GM21515 (cell line): Measurements from ENCODE around the gene POLN.

Experiments used
- ATAC-seq: cut with Tn5 transposase; IDR thresholded peaks from one replicate; pipeline ENCODE4 v1.9.1; 2021; ENCODE audit not compliant: unreplicated experiment

Gene POLN

DNA sequence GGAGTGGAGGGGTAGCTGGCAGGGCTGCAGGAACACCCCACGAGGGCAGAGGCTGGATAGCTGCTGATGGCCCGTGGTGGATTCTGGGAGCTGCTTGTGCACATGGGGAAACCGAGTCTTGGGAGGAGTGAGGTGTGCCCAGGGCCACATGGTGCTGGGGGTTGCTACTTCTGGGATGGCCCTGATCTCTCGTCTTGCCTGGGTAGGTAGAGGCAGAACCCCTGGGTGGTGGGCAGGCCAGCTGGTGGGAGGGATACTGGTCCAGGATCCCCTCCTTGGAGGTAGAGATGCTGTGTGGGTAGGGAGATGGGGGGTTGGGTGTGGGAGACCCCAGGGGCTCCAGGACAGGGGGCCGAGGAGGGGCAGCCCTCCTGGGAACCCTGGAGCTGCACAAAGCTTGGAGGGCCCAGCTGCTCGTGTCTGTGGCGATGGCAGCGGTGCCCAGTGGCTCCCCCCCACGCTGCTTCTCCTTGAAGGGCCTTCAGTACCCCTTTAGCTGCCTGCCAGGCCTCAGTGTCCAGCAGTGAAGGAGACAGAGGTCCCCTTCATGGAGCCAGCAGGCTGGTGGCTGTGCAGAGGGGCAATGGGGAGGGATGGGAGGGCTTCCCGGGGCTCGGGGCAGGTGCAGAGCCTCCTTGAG is 179.6 kb downstream of the POLN start:
- no peak for ATAC-seq

GRCh38 chr4:2061186-2062131 is 180.5 kb downstream of the POLN start:
- ATAC-seq: no peak

- ATAC-seq: no peak
Measured at GRCh38 chr4:2060611-2061185, 181.2 kb downstream of the POLN start.

- ATAC-seq: no peak
Measured at GRCh38 chr4:2059726-2060602, 182.0 kb downstream of the POLN start.

GRCh38 chr4:2059046-2059725 is 182.7 kb downstream of the POLN start, which contains the start of gene NAT8L:
NAT8L (plus strand) TSS chr4:2059327; CDS start chr4:2059512, 185 bp downstream.
- ATAC-seq: no peak

DNA sequence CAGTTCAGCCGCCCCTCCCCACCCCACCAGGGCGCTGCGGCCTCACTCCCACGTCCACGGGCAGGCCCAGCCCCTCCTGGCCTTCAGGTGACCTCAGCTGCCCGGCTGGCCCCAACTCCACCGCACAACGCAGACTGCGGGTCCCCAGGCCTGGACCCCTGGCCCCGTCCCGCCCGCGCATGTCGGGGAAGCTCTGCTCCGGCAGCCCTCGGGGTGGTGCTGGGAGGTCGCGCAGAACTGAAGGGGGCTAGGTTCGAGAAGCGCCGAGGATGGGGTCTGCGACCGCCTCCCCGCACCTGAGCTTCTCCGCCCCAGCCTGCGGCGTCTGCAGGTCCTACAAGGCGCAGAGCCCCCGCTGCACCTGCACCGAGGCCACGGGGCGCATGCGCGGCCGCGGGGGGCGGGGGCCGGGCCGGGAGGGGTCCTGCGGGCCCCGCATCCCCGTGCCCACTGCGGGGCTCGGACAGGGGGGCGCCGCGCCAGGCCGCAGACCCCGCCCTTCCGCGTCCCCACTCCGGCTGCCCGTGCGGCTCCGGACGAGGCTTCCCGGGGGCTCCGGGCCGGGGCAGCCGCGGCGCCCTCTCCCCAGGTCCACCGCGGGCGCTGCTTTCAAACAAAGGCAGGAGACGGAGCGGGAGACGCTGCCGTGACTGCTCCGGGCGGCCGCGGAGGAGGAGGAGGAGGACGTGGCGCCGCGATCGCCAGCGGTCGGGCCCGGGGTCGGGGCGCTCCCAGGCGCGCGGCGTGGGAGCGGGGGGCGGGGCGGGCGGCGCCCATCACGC is 183.5 kb downstream of the POLN start:
- ATAC-seq: no peak

DNA sequence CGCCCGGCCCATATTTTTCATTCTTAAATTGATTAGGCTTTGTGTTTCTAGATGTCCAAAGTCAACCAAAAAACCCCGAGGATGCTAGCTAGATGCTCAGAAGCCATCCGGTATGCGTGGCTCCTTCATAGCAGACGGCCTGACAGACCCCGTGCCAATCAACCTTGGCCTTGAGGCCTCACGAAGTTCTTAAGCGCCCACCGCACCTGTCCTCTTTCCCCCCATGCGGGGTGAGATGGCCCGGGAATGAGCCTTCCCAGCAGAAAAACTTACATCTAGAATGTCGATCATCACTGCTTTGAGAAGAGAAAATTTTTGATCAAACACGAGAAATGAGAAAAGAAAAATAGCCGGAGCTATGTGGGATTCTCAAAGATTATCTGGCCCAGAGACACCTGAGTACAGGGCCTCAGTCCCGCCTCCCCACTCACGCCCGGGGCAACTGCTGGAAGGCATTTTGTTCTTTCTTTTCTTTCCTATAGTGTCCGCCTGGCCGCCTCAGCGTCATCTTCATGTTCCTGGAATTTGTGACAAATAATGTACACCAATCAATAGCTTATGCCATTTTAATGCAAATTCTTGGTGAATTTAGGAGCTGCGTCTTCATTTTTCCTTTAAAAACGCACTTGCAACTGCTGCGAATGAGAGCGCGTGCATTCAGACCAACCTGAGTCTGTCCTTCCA is 184.4 kb downstream of the POLN start:
- ATAC-seq: no peak

- ATAC-seq: no peak
Measured at GRCh38 chr4:2054217-2054616, 187.7 kb downstream of the POLN start.

DNA sequence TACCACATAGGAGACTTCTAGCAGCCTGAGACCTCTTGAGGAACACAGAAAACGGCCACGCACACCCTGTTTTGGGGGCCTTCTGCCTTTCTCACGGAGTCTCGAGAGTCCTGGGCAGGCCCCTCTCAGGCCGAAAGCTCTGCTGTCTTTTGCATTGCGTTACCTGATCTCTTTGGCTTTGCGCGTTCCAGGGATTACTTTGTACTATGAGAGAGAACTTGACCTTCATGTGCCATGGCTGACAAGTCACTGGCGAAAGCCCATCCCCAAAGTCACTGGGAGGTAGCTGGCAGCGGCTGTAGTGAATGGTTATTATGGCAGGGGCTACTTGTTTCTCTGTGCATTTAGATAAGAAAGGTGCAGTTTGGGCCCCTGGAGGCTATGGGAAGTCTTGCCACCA is 190.8 kb downstream of the POLN start:
- ATAC-seq: no peak

DNA sequence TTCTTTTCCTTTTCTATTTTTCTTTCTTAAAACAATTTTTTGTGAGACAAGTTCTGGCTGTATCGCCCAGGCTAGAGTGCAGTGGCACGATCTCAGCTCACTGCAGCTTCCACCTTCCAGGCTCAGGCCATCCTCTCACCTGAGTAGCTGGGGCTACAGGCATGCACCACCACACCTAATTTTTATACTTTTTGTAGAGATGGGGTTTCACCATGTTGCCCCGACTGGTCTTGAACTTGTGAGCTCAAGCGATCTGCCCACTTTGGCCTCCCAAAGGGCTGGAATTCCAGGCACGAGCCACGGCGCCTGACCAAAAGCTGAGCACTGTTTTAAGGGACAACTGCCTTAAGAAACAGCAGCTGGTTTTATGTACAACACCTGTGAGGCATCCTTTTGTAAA is 192.1 kb downstream of the POLN start:
- ATAC-seq: no peak

DNA sequence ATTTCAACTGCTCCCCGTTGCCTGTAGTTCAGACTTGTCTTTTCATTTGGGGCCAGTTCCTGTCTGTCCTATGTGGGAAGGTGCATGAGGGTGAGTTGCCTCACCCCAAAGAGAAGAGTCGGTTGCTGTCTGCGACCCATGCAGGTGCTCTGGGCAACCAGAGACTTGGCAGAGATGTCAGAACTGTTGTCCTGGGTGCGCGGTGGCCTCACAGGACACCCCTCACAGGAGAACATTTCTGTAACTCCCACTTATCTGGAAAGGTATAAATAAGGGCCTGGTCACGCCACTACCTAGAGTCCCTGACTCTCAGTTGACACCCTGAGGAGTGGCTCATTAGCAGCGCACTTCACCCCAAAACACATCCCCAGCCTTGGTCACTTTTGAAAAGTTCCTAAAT is 192.5 kb downstream of the POLN start:
- no peak for ATAC-seq

- no peak for ATAC-seq
Measured at GRCh38 chr4:2048831-2049230, 193.1 kb downstream of the POLN start.

- ATAC-seq: no peak
Measured at GRCh38 chr4:2047781-2048581, 193.9 kb downstream of the POLN start.

GRCh38 chr4:2047031-2047660 is 194.8 kb downstream of the POLN start:
- ATAC-seq: no peak

DNA sequence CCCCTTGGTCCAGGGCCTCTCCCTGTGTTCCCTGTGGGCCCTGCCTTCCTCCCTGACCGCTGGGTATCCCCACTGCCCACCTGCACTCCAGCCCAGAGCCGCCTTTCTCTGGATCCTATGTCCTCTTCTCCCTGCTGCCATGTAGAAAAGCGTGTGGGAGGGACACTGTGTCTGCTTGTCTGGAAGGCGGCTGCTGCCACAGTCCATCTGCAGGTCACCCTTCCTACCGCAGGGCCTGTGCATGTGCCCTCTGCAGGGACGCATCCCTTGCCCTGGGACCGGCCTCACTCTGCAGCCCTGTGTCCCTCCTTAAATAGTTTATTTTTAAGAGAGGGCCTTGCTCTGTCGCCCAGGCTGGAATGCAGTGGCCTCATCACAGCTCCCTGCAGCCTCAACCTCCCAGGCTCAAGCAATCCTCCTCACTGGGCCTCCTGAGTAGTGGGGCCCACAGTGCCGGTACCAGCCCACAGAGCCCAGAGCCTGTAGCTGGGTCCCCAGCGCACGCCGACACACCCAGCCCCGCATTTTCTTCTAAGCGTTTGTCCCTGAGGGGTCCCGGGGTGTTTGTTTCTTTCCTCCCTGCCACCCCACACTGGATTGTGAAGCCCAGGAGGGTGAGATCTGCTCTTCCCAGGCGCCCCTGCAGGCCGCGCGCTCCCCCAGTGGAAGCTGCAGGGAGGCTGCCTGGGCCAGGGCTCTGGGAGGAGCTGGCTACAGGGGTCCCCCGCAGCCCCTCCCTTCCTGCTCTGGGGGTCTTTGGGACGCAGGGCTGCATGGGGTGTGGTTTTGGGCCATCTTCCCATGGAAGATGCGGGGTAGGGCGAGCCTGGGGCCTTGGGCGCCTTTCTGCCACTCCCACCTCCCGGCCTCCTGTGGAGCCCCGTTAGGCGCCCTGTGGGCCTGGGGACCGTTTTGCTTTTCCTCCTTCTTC is 195.6 kb downstream of the POLN start:
- no peak for ATAC-seq

DNA sequence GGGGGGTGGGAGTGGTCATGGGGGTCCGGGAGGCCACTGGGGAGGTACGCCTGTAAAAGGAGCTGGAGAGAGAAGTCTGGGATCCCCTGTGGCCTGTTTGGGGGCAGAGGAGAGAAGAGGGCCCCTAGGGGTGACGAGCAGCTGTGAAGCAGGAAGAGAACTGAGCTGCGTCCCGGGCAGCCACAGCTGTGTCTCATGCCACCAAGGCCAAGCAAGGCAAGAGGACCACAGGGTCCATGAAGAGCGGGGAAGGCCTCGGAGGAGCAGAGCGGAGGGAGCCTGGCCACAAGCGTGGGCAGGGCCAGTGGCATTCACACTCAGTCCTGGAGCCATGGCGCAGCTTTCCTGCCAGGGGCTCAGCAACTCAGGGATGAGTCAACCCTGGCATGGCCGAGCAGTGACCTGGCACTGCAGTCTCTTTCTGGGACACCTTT is 196.4 kb downstream of the POLN start:
- ATAC-seq: no peak
